ENCODE data around the gene RRAS2. TPM values are rescaled to one million over a fixed set of nuclear protein-coding genes. Genes with fewer than 3 reads are reported as not detected.

The RRAS2 gene
- total RNA-seq, 1 experiment from 2014 or later, result 128 TPM

- Mint-ChIP-seq H3K9me3 (ENCODE audit: unreplicated experiment) (no peaks in the 10 kb centered on the region), H3K27ac (ENCODE audit: low read depth, unreplicated experiment) (peak overlapping the region; percentile 75), H3K4me3 (ENCODE audit: unreplicated experiment) (peak overlapping the region; percentile 76), H3K27me3 (ENCODE audit: insufficient read depth, unreplicated experiment) (no peaks in the 10 kb centered on the region), H3K36me3 (ENCODE audit: insufficient read depth, unreplicated experiment) (no peaks in the 10 kb centered on the region), H3K4me1 (ENCODE audit: insufficient read depth, unreplicated experiment) (peaks cover 20% of the 10 kb centered on the region)
- intact Hi-C loops (cut with micrococcal nuclease), result loop anchor here (2.0 kb wide), 1 partner anchor 74 kb away; no protein-coding TSS in a partner anchor
- ChIA-PET CTCF (interaction anchor here (0.6 to 9.4 kb wide), 7 partner anchors 21 to 75 kb away, joined by 3 to 46 read pairs (median 4); partner anchors contain the start of gene RRAS2), POLR2A (interaction anchor here (0.5 to 1.8 kb wide), 15 partner anchors 15 to 80 kb away, joined by 3 to 13 read pairs (median 4); no protein-coding TSS in a partner anchor)
- BruUV-seq (replicated peaks), result no TSS peak
- no peak for DNase-seq (ENCODE audit: unreplicated experiment)
- TF ChIP-seq, protein P1, sequence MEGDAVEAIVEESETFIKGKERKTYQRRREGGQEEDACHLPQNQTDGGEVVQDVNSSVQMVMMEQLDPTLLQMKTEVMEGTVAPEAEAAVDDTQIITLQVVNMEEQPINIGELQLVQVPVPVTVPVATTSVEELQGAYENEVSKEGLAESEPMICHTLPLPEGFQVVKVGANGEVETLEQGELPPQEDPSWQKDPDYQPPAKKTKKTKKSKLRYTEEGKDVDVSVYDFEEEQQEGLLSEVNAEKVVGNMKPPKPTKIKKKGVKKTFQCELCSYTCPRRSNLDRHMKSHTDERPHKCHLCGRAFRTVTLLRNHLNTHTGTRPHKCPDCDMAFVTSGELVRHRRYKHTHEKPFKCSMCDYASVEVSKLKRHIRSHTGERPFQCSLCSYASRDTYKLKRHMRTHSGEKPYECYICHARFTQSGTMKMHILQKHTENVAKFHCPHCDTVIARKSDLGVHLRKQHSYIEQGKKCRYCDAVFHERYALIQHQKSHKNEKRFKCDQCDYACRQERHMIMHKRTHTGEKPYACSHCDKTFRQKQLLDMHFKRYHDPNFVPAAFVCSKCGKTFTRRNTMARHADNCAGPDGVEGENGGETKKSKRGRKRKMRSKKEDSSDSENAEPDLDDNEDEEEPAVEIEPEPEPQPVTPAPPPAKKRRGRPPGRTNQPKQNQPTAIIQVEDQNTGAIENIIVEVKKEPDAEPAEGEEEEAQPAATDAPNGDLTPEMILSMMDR (IDR thresholded peaks at IDR 0.05; ENCODE audit: unreplicated experiment), result no peak
Measured at GRCh38 chr11:14380125-14380936, 21.3 kb upstream of the RRAS2 start.

DNA sequence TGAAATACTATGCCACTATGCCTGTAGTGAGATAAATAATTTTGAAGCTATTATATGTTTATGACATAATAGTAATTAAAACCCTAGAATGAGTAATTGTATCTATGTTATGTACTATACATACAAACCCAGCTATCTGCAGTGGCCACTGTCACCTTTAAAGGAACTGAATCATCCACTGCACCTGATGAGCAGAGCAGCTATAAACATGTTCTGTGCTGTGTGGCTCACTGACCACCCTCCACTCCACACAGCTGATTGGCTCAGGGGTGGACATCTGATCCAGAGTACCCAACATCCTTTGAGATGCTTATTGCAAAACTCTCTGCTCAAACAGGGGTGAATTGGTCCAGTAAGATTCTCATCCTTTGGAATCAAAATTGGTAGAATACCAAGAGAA lies 19.2 kb upstream of the RRAS2 start:
- intact Hi-C loops (cut with micrococcal nuclease), result no loop called here
- H3K36me3 Mint-ChIP-seq (ENCODE audit: insufficient read depth, unreplicated experiment), result no peaks in the 10 kb centered on the region
- H3K27me3 Mint-ChIP-seq (ENCODE audit: insufficient read depth, unreplicated experiment), result no peaks in the 10 kb centered on the region
- ChIA-PET CTCF (interaction anchor here (0.6 to 9.4 kb wide), 5 partner anchors 36 to 199 kb away, joined by 3 to 46 read pairs (median 3); no protein-coding TSS in a partner anchor), POLR2A (interaction anchor here (0.5 to 1.7 kb wide), 3 partner anchors 22 to 192 kb away, joined by 3 to 4 read pairs (median 3); no protein-coding TSS in a partner anchor)
- H3K4me3 Mint-ChIP-seq (ENCODE audit: unreplicated experiment), result no peak overlapping the region
- DNase-seq (ENCODE audit: unreplicated experiment), result no peak
- TF ChIP-seq, protein P1 (IDR thresholded peaks at IDR 0.05; ENCODE audit: unreplicated experiment), result no peak
- no peaks in the 10 kb centered on the region for H3K9me3 Mint-ChIP-seq (ENCODE audit: unreplicated experiment)
- H3K27ac Mint-ChIP-seq (ENCODE audit: low read depth, unreplicated experiment), result no peak overlapping the region
- BruUV-seq (replicated peaks), result no TSS peak
- peaks cover 34% of the 10 kb centered on the region for H3K4me1 Mint-ChIP-seq (ENCODE audit: insufficient read depth, unreplicated experiment)

- intact Hi-C loops (cut with micrococcal nuclease), result no loop called here
- peak; percentile 41 for DNase-seq (ENCODE audit: unreplicated experiment)
- H3K36me3 Mint-ChIP-seq (ENCODE audit: insufficient read depth, unreplicated experiment), result no peaks in the 10 kb centered on the region
- no peak overlapping the region for H3K4me3 Mint-ChIP-seq (ENCODE audit: unreplicated experiment)
- H3K9me3 Mint-ChIP-seq (ENCODE audit: unreplicated experiment), result no peaks in the 10 kb centered on the region
- no TSS peak for BruUV-seq (replicated peaks)
- peak overlapping the region; percentile 46 for H3K27ac Mint-ChIP-seq (ENCODE audit: low read depth, unreplicated experiment)
- CTCF ChIA-PET, result interaction anchor here (0.7 to 9.4 kb wide), 3 partner anchors 42 to 88 kb away, joined by 3 to 46 read pairs (median 9); no protein-coding TSS in a partner anchor
- POLR2A ChIA-PET, result interaction anchor here (0.7 to 1.3 kb wide), 3 partner anchors 13 to 41 kb away, joined by 3 to 6 read pairs (median 4); no protein-coding TSS in a partner anchor
- peaks cover 34% of the 10 kb centered on the region for H3K4me1 Mint-ChIP-seq (ENCODE audit: insufficient read depth, unreplicated experiment)
- TF ChIP-seq, protein P1 (IDR thresholded peaks at IDR 0.05; ENCODE audit: unreplicated experiment), result no peak
- no peaks in the 10 kb centered on the region for H3K27me3 Mint-ChIP-seq (ENCODE audit: insufficient read depth, unreplicated experiment)
Measured at GRCh38 chr11:14376920-14377319, 17.9 kb upstream of the RRAS2 start.
